ENCODE results near the gene PRKD2. TPM values are rescaled to one million over a fixed set of nuclear protein-coding genes. Genes with fewer than 3 reads are reported as not detected.

The PRKD2 gene
- total and polyA plus RNA-seq, 4 donors: 7.3 to 14.4 (median 9.3) TPM

- no peak overlapping the region for H3K4me3 ChIP-seq (ENCODE audit: low read depth in 1 of 3, low read length in 3 of 3)
- TF ChIP-seq GABPA (IDR thresholded peaks at IDR 0.05 in 1 of 2, conservative IDR thresholded peaks at IDR 0.05 in 1 of 2): no peak
- TF ChIP-seq REST (IDR thresholded peaks at IDR 0.05): no peak
- TF ChIP-seq RXRA (IDR thresholded peaks at IDR 0.05): no peak
- TF ChIP-seq HNF4G (IDR thresholded peaks at IDR 0.05): no peak
- no peak for TF ChIP-seq YY1 (IDR thresholded peaks at IDR 0.05)
- no peak for TF ChIP-seq FOXA2 (IDR thresholded peaks at IDR 0.05)
- H3K9me3 ChIP-seq (ENCODE audit: control insufficient read depth in 4 of 4, low read length in 3 of 4): no peaks in the 10 kb centered on the region
- peaks cover 0 to 2% (median 0%) of the 10 kb centered on the region in 4 donors for H3K36me3 ChIP-seq (ENCODE audit: control insufficient read depth in 4 of 4, insufficient read depth in 3 of 4, low read depth in 1 of 4, low read length in 3 of 4)
- DNase-seq (ENCODE audit: low spot score): no peak
- no peak overlapping the region for H3K27ac ChIP-seq (ENCODE audit: low read depth in 1 of 2, low read length in 2 of 2)
- 97% methylated on average over 5 of the region's 5 CpGs for WGBS
- H3K27me3 ChIP-seq (ENCODE audit: control insufficient read depth in 4 of 4, insufficient read depth in 4 of 4, low read length in 3 of 4): no peaks in the 10 kb centered on the region
- H3K9ac ChIP-seq (ENCODE audit: low read depth in 1 of 2, low read length in 2 of 2): no peak overlapping the region
- H3K4me1 ChIP-seq (ENCODE audit: control insufficient read depth in 4 of 4, insufficient read depth in 4 of 4, low read length in 3 of 4): peaks cover 1 to 6% (median 3%) of the 10 kb centered on the region in 4 donors
Measured at GRCh38 chr19:46760363-46760762, 43.4 kb upstream of the PRKD2 start.

GRCh38 chr19:46759817-46760333 lies 43.0 kb upstream of the PRKD2 start:
- Histone ChIP-seq H3K9ac (ENCODE audit: low read depth in 1 of 2, low read length in 2 of 2) (no peak overlapping the region), H3K27me3 (ENCODE audit: control insufficient read depth in 4 of 4, insufficient read depth in 4 of 4, low read length in 3 of 4) (no peaks in the 10 kb centered on the region), H3K36me3 (ENCODE audit: control insufficient read depth in 4 of 4, insufficient read depth in 3 of 4, low read depth in 1 of 4, low read length in 3 of 4) (peaks cover 0 to 2% (median 0%) of the 10 kb centered on the region in 4 donors), H3K27ac (ENCODE audit: low read depth in 1 of 2, low read length in 2 of 2) (no peak overlapping the region), H3K4me3 (ENCODE audit: low read depth in 1 of 3, low read length in 3 of 3) (no peak overlapping the region), H3K9me3 (ENCODE audit: control insufficient read depth in 4 of 4, low read length in 3 of 4) (no peaks in the 10 kb centered on the region), H3K4me1 (ENCODE audit: control insufficient read depth in 4 of 4, insufficient read depth in 4 of 4, low read length in 3 of 4) (peaks cover 1 to 6% (median 3%) of the 10 kb centered on the region in 4 donors)
- no peak for DNase-seq (ENCODE audit: low spot score)
- WGBS: 79% methylated on average over 7 of the region's 7 CpGs
- TF ChIP-seq FOXA2 (IDR thresholded peaks at IDR 0.05) (no peak), REST (IDR thresholded peaks at IDR 0.05) (no peak), ZBTB33 (IDR thresholded peaks at IDR 0.05) (no peak), TAF1 (conservative IDR thresholded peaks at IDR 0.05) (no peak), HNF4G (IDR thresholded peaks at IDR 0.05) (no peak), JUND (IDR thresholded peaks at IDR 0.05) (no peak), RXRA (IDR thresholded peaks at IDR 0.05) (no peak), GABPA (IDR thresholded peaks at IDR 0.05 in 1 of 2, conservative IDR thresholded peaks at IDR 0.05 in 1 of 2) (no peak), NR2F2 (IDR thresholded peaks at IDR 0.05) (no peak), ATF3 (IDR thresholded peaks at IDR 0.05) (no peak), EGR1 (IDR thresholded peaks at IDR 0.05; ENCODE audit: low read depth in 2 of 2) (no peak), RAD21 (IDR thresholded peaks at IDR 0.05) (no peak), HNF4A (conservative IDR thresholded peaks at IDR 0.05) (no peak), MAX (IDR thresholded peaks at IDR 0.05) (no peak), YY1 (IDR thresholded peaks at IDR 0.05) (no peak)

Data from liver (tissue), 9 donors.